Upper lobe of right lung (tissue), 1 donor: ENCODE results near the gene KRT6B. TPM values are rescaled to one million over a fixed set of nuclear protein-coding genes. Genes with fewer than 3 reads are reported as not detected.
A peak's percentile ranks its signal among the peaks of the same experiment; 100 is the strongest.

Source experiments
- ATAC-seq: fragments of 200-7000 bp; cut with Tn5 transposase; one replicate; pipeline ENCODE4 v1.9.1; 2020; ENCODE audit warnings: mild to moderate bottlenecking, moderate library complexity
- DNase-seq: peaks from one replicate; pipeline ENCODE4 v3.0.0-alpha.2; 2020
- H3K27ac ChIP-seq: fragments of 200-600 bp; one replicate; pipeline ENCODE4 v1.8.0; 2022
- H3K27me3 ChIP-seq: fragments of 200-600 bp; one replicate; pipeline ENCODE4 v1.8.0; 2022; ENCODE audit warnings: mild to moderate bottlenecking
- H3K36me3 ChIP-seq: fragments of 200-600 bp; one replicate; pipeline ENCODE4 v1.8.0; 2022
- H3K4me1 ChIP-seq: fragments of 200-600 bp; one replicate; pipeline ENCODE4 v1.8.0; 2022
- H3K4me3 ChIP-seq: fragments of 200-600 bp; one replicate; pipeline ENCODE4 v1.8.0; 2022; ENCODE audit warnings: mild to moderate bottlenecking
- H3K9me3 ChIP-seq: fragments of 200-600 bp; one replicate; pipeline ENCODE4 v1.8.0; 2022
- CTCF ChIP-seq: fragments of 200-600 bp; IDR thresholded peaks from one replicate; pipeline ENCODE4 v1.8.0; 2022; ENCODE audit warnings: antibody characterized with exemption
- intact Hi-C: fragments of 100-400 bp; cut with DNase I; formaldehyde crosslinking; loops from one replicate; pipeline ENCODE4 v1.11.0; 2022
- total RNA-seq: library from RNA; stranded (reverse); fragmentation: NEBNext Ultra II Directional; extraction: Animal tissue kit (Norgen Biotek cat#: 25700); gene quantifications from one replicate; pipeline ENCODE4 v1.2.1, GENCODE V29; 2021
- donor health status: DM: no; HTN: yes; CAD: no; lungs with severe emphysema.

The KRT6B gene
- total RNA-seq, 1 donor from 2014 or later: not detected

DNA sequence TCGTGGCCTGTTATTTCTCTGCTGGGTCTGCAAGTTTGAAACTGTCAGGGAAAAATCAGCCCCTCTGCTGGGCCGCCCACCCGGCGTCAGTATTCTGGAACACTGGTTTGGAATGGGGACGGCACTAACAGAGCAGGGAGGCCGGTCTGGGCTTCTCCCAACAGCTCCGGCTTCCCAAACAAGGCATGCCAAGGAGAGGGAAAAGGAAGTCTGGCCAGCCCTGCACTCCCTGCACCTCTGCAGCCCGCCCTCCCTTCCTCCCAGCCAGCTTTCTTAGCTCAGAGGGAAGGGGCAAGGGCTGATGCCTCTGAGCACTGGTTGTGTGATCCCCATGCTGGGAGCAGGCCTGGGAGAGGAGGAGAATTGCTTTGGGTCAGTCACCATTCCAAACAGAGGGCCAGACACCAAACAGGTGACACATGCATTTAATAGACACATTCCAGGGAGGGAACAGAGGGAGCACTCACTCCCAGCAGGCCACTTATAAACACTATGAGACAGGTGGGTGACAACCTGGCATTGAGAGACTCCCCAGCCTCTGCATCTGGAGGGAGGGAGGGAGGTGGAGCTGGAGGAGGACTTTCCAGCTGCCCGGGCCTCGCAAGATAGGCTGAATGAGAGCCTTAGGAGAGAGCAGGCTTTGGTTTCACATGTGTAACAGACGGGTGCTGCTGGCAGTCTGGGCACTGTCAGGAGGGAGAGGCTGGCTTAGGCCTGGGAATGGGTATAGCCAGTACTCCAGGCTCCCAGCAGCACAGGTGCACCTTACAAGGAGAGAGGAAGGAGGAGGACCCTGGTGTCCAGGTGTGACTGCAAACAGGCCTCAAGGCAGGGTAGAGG, 28.1 kb downstream of the KRT6B start:
- Histone ChIP-seq H3K27ac (peak overlapping the region; percentile 20), H3K4me3 (no peak overlapping the region), H3K27me3 (no peaks in the 10 kb centered on the region), H3K4me1 (no peaks in the 10 kb centered on the region), H3K9me3 (no peaks in the 10 kb centered on the region), H3K36me3 (no peaks in the 10 kb centered on the region)
- DNase-seq: no peak
- peak; percentile 16 for ATAC-seq
- no peak for TF ChIP-seq CTCF
- intact Hi-C loops: no loop called here

GRCh38 chr12:52423035-52423434, 28.9 kb downstream of the KRT6B start:
- no peak for TF ChIP-seq CTCF
- no peak for DNase-seq
- no peaks in the 10 kb centered on the region for H3K9me3 ChIP-seq
- intact Hi-C loops: no loop called here
- H3K36me3 ChIP-seq: no peaks in the 10 kb centered on the region
- H3K4me1 ChIP-seq: no peaks in the 10 kb centered on the region
- peak overlapping the region; percentile 20 for H3K27ac ChIP-seq
- H3K27me3 ChIP-seq: no peaks in the 10 kb centered on the region
- H3K4me3 ChIP-seq: no peak overlapping the region
- ATAC-seq: no peak

- intact Hi-C loops: no loop called here
- no peaks in the 10 kb centered on the region for H3K36me3 ChIP-seq
- ATAC-seq (no peak), DNase-seq (no peak)
- no peaks in the 10 kb centered on the region for H3K27me3 ChIP-seq
- H3K4me1 ChIP-seq: peaks cover 7% of the 10 kb centered on the region
- no peak overlapping the region for H3K27ac ChIP-seq
- no peak for TF ChIP-seq CTCF
- H3K4me3 ChIP-seq: no peak overlapping the region
- no peaks in the 10 kb centered on the region for H3K9me3 ChIP-seq
Measured at GRCh38 chr12:52419656-52420055, 32.3 kb downstream of the KRT6B start.

GRCh38 chr12:52418576-52419110, 33.3 kb downstream of the KRT6B start:
- DNase-seq (no peak), ATAC-seq (no peak)
- H3K27me3 ChIP-seq: no peaks in the 10 kb centered on the region
- TF ChIP-seq CTCF: no peak
- no peaks in the 10 kb centered on the region for H3K9me3 ChIP-seq
- intact Hi-C loops: no loop called here
- H3K36me3 ChIP-seq: no peaks in the 10 kb centered on the region
- no peak overlapping the region for H3K27ac ChIP-seq
- no peak overlapping the region for H3K4me3 ChIP-seq
- peaks cover 7% of the 10 kb centered on the region for H3K4me1 ChIP-seq

GRCh38 chr12:52417740-52418139, 34.2 kb downstream of the KRT6B start:
- no peaks in the 10 kb centered on the region for H3K27me3 ChIP-seq
- intact Hi-C loops: no loop called here
- TF ChIP-seq CTCF: no peak
- H3K27ac ChIP-seq: no peak overlapping the region
- H3K9me3 ChIP-seq: no peaks in the 10 kb centered on the region
- DNase-seq (no peak), ATAC-seq (peak; percentile 66)
- H3K4me3 ChIP-seq: no peak overlapping the region
- no peaks in the 10 kb centered on the region for H3K36me3 ChIP-seq
- H3K4me1 ChIP-seq: peaks cover 7% of the 10 kb centered on the region
